ENCODE data around the gene MEGF11. TPM values are rescaled to one million over a fixed set of nuclear protein-coding genes. Genes with fewer than 3 reads are reported as not detected.
"Not testable (repeated sequence)": the region's sequence is repeated elsewhere in the genome, so short reads cannot be mapped to it uniquely, and the experiment has no call there.

MEGF11 gene
- total RNA-seq, 2 experiments from 2014 or later: not detected

DNA sequence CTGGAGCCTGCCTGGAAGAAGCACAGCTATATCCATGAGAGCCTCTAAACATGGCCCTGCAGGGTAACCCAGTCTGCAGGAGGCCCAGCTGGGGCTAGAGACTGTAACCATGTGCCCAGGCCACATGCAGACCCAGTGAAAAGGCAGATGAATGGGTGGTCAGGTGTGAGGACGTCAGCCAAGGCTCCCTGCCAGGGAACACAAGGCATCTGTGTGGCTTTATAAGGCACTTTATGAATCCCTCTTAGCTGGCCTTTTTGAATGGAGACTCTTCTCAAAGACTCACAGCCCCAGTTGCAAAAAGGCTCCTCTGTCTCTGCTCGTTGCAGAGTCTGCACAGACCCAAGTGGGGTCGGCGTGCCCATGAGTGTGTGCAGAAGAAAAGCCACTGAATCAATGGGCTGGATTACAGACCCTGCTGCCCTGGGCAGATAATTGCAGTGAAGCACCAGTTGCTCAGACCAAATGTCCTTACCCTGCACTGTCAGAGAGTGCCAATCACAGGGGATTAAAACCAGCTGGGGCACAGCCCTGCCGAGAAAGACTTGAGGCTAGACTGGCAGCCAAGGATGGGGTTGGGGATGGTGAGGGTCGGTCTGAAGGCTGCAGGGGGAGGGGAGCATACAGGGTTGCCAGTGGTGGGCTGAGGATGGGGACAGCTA, 230.1 kb downstream of the MEGF11 start:
- ChIA-PET POLR2A (no interaction called here), CTCF (no interaction called here)

- CTCF ChIA-PET: no interaction called here
- POLR2A ChIA-PET: interaction anchor here (0.7 kb wide), 1 partner anchor 67 kb away, joined by 5 read pairs; no protein-coding TSS in a partner anchor
These were observed 231.4 kb downstream of the MEGF11 start for GRCh38 chr15:66022163-66022525.

DNA sequence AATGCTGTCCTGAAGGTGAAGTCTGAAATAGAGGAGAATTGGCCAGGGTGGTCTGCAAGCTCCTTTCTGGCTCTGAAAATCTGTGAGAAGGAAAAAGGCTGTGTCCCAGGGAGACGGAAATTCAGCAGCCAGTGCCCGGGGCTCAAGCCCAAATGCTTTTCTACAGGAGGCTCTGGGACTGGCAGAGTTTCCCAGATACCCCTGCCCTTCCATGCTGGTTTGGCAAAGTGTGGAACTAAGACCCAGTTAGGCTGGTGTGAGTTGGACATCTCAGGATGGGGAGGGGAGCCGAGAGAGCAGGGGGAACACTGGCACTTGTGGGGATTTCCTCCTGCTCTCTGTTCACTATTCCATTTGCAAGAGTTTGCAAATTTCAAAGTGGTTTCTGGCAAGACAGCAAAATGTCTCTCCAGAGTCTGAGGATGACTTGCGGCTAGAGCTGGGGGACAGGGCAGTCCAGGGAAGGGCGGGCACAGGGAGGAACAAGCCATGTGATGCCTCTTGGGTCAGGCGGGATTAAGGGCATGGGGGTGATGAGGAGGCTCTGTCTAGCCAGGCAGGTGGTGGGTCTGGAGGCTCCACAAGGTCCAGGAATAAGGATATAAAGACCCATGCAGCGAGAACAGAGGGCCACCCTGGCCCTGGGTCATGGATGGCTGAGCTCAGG, 231.9 kb downstream of the MEGF11 start:
- POLR2A ChIA-PET: no interaction called here

DNA sequence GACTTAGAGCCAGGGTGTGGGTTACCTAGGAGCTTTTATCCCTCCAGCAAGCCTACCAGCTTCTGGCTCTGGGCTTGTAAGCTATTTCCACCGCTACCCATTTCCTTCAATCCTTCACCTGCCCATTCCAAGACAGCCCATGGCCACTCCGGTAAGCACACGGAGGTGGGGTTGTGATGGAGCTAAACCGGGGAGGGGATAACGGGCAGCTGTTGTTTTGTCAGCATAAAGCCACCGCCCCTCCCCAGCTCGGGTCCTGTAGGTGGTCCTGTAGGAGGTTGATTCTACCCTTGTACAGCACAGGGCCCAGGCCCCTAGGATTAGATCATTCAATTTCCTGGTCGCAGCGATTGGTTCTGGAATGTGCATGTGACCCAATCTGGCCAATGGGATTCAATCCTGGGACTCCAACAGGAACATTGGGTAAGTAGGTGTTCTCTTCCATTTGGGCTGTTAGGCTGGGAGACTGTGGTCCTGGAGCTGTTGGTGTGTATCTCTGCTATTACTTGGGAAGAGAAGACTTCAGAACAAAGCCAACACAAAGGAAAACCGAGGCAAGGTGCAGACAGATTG, 233.6 kb downstream of the MEGF11 start:
- CTCF ChIA-PET: no interaction called here
- POLR2A ChIA-PET: no interaction called here

More for the DNA sequence above, 231.9 kb downstream of the MEGF11 start:
- CTCF ChIA-PET: no interaction called here

- POLR2A ChIA-PET: no interaction called here
These were observed 234.2 kb downstream of the MEGF11 start for GRCh38 chr15:66019368-66019767.

DNA sequence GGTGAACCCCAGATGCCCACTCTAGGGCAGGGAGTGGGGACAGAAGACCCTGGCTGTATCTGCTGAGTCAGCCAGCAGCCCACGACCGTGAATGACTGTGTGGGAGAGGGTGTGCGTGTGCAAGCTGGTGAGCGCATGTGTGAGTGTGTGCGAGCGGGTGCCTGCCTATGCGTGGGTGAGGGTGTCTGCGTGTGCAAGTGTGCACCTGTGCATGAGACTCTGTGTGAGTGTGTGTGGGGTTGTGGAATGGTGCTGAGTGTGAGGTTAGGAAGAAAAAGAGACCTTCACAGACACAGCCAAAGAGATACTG, 235.1 kb downstream of the MEGF11 start:
- POLR2A ChIA-PET: no interaction called here
- CTCF ChIA-PET: no interaction called here

More at GRCh38 chr15:66019368-66019767, 234.2 kb downstream of the MEGF11 start:
- CTCF ChIA-PET: no interaction called here

- ChIA-PET CTCF (no interaction called here), POLR2A (no interaction called here)
These were observed 235.6 kb downstream of the MEGF11 start for GRCh38 chr15:66017792-66018487.

- POLR2A ChIA-PET: no interaction called here
- CTCF ChIA-PET: no interaction called here
These were observed 236.6 kb downstream of the MEGF11 start for GRCh38 chr15:66017000-66017399.

DNA sequence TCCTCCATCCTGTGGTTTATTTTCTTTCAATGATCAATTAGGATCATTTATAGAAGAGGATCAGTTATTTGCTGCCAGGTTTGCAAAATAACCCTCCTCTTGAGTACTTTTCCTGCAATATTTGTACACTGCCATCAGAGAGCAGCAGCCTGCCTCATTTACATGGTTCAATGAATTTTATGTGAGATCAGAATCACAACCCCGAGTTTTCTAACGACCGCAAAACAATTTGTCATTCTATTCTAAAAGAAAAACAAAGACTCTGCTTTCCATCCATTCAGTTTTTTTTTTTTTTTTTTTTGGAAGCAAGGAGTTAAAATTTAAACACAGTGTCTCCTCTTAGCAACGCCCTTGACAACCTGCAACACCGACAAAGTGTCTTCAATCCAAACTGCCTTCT, 237.4 kb downstream of the MEGF11 start:
- ChIA-PET POLR2A (no interaction called here), CTCF (no interaction called here)

DNA sequence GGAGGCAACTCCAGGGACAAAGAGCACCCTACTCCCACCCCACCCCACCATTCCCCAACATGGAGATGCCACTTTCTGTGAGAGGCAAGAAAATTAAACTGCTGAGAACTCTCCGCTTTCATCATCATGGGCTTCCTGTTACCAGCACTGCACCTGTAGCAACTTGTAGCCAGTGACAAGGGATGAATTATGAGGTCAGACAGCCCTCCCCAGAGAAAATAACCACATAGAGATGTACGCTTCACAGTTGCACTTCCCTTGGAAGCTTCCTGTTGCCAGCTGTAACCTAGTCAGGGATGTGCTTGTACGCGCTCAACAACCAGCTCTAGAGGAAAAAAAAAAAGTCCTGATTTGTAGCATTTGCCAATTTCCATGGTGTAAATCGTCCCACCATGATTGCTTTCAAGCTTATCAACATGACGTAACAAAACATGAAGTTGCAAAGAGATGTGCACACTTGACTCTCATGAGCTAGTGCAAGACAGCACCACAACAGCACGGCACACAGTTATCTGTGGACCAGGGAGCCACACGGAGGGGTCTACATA, 238.8 kb downstream of the MEGF11 start:
- ChIA-PET POLR2A (no interaction called here), CTCF (no interaction called here)

GRCh38 chr15:66014022-66014421, 239.5 kb downstream of the MEGF11 start:
- POLR2A ChIA-PET: no interaction called here
- CTCF ChIA-PET: no interaction called here

- POLR2A ChIA-PET: no interaction called here
- CTCF ChIA-PET: no interaction called here
These were observed 244.5 kb downstream of the MEGF11 start for GRCh38 chr15:66008940-66009562.

DNA sequence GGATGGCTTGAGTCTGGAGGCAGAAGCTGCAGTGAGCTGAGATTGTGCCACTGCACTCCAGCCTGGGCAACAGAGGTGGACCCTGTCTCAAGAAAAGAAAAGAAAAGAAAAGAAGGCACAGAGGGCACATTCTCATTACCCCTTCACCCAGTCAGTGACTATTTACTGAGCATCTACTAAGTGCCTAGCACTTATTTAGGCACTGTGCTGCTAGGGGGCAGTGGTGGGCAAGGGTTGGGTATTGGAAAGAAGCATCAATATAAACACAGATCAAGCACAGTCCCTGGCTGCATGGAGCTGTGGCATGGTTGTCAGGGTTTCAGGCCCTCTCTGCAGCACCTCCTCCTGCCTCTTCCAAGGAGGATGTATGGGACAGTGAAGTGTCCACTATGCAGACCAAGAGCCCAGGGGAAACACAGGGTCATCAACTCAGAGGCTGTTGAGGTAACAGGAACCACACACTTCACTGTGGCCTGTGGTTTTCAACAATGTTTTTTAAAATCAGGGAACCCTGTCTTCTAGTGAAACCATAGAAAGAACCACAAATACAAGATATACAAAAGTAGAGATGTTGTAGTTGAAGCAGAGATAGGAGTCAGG, 245.8 kb downstream of the MEGF11 start:
- POLR2A ChIA-PET: no interaction called here

DNA sequence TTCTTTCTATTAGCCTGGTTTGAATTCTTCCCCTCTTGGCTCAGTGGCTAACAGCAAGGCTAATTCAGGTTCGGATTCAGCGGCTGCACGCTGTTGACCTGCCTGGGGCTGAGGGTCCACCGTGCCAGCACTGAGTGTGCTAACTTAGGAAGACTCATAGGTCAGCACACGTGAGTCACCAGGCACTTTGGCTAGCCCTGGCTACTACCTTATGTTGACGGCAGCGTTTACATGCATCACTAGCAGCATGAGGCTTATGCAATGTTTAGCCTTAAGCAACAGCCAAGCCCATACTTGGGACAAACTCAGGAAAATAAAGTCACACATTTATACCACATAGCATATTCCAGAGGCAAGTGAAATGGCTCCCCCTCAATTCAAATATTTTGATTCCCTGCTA, 246.6 kb downstream of the MEGF11 start:
- ChIA-PET POLR2A (no interaction called here), CTCF (no interaction called here)

More for the DNA sequence above, 245.8 kb downstream of the MEGF11 start:
- CTCF ChIA-PET: no interaction called here

- ChIA-PET CTCF (no interaction called here), POLR2A (no interaction called here)
These were observed 248.8 kb downstream of the MEGF11 start for GRCh38 chr15:66004618-66005262.

DNA sequence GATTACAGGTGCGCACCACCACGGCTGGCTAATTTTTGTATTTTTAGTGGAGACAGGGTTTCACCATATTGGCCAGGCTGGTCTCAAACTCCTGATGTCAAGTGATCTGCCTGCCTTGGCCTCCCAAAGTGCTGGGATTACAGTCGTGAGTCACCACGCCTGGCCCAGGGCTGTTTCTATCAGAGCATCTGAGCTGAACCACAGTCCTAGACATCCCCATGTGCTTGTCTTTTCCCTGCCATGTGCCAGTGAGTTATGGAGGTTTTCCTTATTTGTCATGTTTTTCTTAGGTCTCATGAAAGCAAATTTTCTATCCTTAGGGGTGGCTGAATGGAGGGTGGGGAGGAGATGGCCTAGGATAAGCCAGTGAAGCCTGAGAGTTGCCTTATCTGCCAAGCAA, 250.4 kb downstream of the MEGF11 start:
- POLR2A ChIA-PET, CTCF ChIA-PET: not testable (repeated sequence)

DNA sequence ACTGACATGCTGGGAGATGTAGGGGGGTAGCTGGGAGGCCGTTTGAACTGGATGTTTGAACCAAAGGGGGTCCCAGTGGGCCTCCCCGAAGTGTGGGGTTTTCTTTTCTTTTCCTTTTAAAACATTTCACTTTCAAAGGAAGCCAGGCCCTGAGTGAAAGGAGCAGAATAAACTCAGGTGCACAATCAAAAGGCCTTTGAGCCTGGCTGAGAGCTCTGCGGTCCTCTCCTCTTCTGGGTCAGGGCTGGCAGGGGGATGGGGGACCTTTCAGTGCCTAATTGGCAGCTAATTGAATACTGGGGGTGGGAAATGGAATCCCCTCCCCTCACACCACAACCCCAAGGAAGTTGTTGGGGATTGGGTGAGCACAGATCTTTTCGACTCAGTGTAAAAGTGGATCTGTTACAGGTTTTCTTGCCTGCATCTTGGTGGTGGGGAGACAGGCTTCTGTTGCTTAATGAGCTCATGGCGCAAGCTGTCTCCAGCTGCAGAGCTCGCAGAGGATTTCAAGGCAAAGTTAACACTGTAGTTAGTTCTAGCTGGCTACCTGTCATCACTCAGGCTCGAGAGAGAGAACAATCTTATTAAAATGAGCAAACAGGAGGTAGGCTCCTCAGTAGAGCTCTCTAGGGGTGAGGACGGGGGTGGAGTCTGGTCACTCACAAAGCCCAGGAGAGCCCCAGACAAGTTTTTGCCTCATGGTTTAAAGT, 251.7 kb downstream of the MEGF11 start:
- CTCF ChIA-PET: no interaction called here
- POLR2A ChIA-PET: no interaction called here

- POLR2A ChIA-PET: no interaction called here
These were observed 252.5 kb downstream of the MEGF11 start for GRCh38 chr15:66001042-66001441.

DNA sequence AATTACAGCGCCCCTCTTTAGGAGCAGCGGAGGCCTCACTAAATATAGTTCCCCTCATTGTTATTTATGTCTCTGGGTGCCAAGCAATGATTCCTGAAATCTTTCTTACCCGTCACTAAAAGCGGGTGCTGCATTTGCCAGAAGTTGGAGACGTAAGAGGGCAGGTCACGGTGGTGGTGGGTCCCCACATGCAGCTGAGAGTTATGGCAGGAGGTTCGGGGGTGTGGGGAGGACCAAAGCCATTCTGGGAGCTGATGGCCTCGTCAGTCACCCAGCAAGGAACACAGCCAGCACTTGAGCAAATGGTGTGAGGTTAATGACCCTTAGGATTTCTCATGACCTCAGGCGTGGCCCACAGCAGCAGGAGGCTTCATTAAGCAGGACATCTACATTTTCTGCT, 255.1 kb downstream of the MEGF11 start:
- CTCF ChIA-PET: no interaction called here
- POLR2A ChIA-PET: no interaction called here

More at GRCh38 chr15:66001042-66001441, 252.5 kb downstream of the MEGF11 start:
- CTCF ChIA-PET: no interaction called here
